OCI-LY1 (cell line): Measurements from ENCODE around the gene FAM24A.
"Not testable (repeated sequence)": the region's sequence is repeated elsewhere in the genome, so short reads cannot be mapped to it uniquely, and the experiment has no call there.

Experiments
- EZH2 ChIP-seq: fragments of 200-600 bp; sonication (generic), shearing (Covaris generic); IDR thresholded peaks from 2 replicates; pipeline ENCODE4 v1.8.0; 2017; ENCODE audit warnings: borderline replicate concordance, mixed run types, mild to moderate bottlenecking, antibody characterized with exemption, low read length, moderate library complexity, mixed read lengths
- TF ChIP-seq, protein P1 (sequence below): fragments of 200-600 bp; sonication (generic), shearing (Covaris generic); IDR thresholded peaks from 2 replicates; pipeline ENCODE4 v1.5.1; 2017; ENCODE audit warnings: mild to moderate bottlenecking, antibody characterized with exemption, low read length, moderate library complexity, mixed read lengths

DNA sequence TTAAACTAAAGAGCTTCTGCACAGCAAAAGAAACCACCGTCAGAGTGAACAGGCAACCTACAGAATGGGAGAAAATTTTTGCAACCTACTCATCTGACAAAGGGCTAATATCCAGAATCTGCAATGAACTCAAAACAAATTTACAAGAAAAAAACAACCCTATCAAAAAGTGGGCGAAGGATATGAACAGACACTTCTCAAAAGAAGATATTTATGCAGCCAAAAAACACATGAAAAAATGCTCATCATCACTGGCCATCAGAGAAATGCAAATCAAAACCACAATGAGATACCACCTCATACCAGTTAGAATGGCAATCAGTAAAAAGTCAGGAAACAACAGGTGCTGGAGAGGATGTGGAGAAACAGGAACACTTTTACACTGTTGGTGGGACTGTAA is 38.5 kb upstream of the FAM24A start:
- TF ChIP-seq, protein P1, sequence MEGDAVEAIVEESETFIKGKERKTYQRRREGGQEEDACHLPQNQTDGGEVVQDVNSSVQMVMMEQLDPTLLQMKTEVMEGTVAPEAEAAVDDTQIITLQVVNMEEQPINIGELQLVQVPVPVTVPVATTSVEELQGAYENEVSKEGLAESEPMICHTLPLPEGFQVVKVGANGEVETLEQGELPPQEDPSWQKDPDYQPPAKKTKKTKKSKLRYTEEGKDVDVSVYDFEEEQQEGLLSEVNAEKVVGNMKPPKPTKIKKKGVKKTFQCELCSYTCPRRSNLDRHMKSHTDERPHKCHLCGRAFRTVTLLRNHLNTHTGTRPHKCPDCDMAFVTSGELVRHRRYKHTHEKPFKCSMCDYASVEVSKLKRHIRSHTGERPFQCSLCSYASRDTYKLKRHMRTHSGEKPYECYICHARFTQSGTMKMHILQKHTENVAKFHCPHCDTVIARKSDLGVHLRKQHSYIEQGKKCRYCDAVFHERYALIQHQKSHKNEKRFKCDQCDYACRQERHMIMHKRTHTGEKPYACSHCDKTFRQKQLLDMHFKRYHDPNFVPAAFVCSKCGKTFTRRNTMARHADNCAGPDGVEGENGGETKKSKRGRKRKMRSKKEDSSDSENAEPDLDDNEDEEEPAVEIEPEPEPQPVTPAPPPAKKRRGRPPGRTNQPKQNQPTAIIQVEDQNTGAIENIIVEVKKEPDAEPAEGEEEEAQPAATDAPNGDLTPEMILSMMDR = not testable (repeated sequence)
- not testable (repeated sequence) for TF ChIP-seq EZH2
